ENCODE data around the gene TFAP2B.

The TFAP2B gene

DNA sequence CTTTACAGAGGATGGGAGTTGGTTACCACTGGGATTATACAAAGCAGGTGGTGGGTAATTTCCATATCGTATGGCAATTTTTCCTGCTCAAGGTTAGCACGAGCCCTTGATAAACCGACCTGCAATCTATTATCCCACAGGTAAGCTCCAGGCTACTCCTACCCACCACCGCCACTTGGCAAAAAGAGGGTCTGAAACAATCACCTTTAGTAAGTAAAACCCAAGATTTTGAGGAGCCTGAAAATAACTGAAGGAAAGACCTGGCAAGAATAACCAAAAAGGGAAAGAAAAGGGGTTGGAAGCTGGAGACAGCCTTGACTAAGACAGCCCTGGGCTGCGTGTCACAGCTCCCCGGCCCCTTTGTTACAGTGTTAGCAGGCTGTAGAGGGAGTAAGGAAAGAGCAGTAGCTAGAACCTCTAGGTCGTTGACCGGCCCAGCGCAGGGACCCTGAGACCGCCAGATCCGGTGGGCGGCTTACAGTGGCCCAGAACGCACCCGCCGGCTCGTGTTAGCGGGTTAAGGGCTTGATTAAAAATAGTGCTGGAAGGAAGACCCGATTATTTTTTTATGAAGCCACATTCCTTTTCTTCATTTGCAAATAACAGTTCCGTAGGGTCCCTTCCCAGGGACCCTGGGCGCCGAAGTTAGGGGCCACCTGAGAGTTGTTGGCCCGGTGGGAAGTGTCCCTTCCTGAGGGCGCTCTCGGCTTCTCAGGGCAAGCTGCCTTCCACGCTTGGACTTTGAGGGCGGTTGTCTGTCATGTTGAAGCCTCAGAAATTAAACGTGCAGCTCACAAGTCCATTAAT, 30.5 kb downstream of the TFAP2B start:
- Mint-ChIP-seq H3K9me3 (no peaks in the 10 kb centered on the region), H3K27ac (no peak overlapping the region), H3K27me3 (ENCODE audit: low read depth) (peaks cover 77% of the 10 kb centered on the region), H3K4me3 (no peak overlapping the region), H3K36me3 (ENCODE audit: low read depth) (no peaks in the 10 kb centered on the region), H3K4me1 (ENCODE audit: low read depth) (no peaks in the 10 kb centered on the region)
- no peak for DNase-seq (ENCODE audit: low spot score)

DNA sequence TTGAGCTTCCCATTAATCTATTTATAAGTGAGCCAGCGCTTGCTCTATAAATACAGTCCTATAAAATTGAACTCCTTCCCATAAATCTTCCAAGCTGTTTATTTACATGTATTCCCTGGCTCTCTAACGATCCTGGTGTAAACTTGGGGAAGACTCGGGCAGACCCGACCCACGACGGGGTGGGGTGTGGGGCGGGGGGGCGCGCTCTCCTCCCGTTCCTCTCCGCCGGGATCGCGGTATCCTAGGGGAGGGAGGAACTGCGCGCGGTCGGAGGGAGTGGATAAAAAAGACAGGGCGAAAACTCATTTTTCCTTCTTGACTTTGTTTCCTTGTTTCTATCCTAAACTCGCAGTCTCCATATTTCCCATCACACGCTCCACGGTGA, 31.1 kb downstream of the TFAP2B start:
- no peaks in the 10 kb centered on the region for H3K9me3 Mint-ChIP-seq
- no peak for DNase-seq (ENCODE audit: low spot score)
- no peaks in the 10 kb centered on the region for H3K36me3 Mint-ChIP-seq (ENCODE audit: low read depth)
- H3K4me3 Mint-ChIP-seq: no peak overlapping the region
- no peaks in the 10 kb centered on the region for H3K4me1 Mint-ChIP-seq (ENCODE audit: low read depth)
- peaks cover 72% of the 10 kb centered on the region for H3K27me3 Mint-ChIP-seq (ENCODE audit: low read depth)
- no peak overlapping the region for H3K27ac Mint-ChIP-seq

DNA sequence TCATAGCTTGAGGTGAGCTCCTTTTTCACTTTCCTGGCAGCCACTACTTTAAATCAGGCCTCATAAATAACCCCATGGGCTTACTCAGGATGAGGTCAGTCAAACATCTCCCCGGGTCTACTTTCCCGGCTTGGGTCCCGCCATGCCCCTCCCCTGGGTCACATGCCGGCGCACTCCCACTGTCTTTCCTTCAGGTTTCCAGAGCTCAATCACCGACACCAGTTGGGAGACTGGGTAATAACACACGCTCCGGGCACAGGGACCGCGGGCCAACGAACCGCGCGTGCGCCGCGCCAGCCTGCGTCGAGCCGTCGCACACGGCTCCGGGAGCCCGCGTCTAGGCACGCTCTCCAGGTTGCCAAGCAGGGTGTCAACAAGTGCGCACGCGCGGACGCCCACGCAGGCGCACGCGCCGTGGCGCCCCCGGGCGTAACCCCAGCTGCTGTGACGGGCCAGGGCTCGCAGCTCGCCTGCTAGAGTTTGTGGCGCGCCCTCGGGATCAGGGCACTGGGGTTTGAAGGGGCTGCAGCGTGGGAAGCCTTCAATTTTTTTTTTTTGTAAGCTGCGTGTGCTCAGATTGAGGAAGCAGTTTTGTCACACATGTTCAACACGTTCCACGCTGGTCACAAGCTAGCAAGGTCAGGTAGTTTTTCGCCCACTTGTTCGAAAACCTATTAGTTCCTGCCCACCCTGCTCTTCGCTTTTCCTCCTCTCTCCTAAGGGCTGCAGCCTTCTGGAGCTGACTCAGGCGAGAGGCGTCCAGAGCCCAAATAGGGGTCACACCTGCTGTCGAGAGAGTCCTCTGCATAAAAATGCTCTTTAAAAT, 31.8 kb downstream of the TFAP2B start:
- DNase-seq (ENCODE audit: low spot score): no peak
- Mint-ChIP-seq H3K4me1 (ENCODE audit: low read depth) (no peaks in the 10 kb centered on the region), H3K9me3 (no peaks in the 10 kb centered on the region), H3K36me3 (ENCODE audit: low read depth) (no peaks in the 10 kb centered on the region), H3K4me3 (no peak overlapping the region), H3K27me3 (ENCODE audit: low read depth) (peaks cover 66% of the 10 kb centered on the region), H3K27ac (no peak overlapping the region)

DNA sequence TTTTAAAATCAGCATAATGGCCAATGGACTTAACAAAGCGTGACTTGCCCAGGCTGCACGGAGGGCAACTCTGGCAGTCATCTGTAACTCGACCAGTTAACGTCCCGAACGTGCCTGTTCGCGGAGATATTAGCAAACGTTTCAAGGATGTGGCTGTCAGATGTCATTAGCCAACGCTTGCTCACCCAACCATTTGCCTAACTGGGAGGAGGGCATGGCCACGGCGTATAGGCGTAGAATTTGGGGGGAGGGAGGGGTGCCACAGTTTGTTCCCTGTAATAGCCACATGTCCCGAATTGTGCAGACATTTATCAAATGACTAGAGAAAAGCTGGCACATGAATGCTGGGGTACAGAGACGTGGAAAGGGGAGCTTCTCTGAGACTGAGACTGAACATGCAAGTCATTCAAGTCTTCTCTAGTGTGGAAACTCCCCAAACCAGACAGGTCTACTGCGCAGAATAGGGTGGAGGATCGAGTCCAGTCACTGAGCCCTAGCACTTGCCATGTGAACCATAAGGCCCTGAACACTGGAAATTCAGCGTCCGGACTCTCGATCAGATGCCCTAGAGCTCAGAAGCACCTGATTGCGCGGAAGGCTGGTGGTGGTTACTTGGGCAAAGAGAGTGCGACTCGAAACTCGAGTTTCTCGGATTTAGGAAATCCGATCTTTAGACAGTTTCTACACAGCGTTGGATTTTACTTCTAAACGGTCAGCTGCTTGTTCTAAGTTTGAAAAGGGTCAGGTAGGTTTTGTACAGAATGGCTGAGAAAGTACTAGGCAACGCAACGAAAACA, 32.6 kb downstream of the TFAP2B start:
- no peaks in the 10 kb centered on the region for H3K36me3 Mint-ChIP-seq (ENCODE audit: low read depth)
- H3K4me3 Mint-ChIP-seq: no peak overlapping the region
- H3K9me3 Mint-ChIP-seq: no peaks in the 10 kb centered on the region
- H3K27ac Mint-ChIP-seq: no peak overlapping the region
- DNase-seq (ENCODE audit: low spot score): no peak
- H3K27me3 Mint-ChIP-seq (ENCODE audit: low read depth): peaks cover 60% of the 10 kb centered on the region
- no peaks in the 10 kb centered on the region for H3K4me1 Mint-ChIP-seq (ENCODE audit: low read depth)

DNA sequence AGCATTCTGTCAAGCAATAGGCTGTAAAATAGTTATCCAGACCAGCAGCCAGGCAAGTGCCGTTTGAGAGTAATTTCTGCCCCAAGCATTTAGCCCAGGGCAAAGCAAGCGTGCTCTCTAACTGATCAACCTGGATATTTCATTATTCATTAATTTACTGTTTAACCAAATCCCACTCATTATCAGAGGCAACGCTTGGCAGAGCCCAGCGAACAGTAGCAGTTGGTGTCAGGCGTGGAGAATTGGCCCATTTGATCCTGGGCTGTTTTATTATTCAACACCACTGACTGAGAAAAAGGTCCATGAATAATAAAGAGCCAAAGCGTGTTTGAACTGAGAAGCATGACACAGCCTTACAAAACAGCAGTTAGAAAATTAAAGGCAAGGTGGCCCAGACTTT, 35.3 kb downstream of the TFAP2B start:
- no peaks in the 10 kb centered on the region for H3K4me1 Mint-ChIP-seq (ENCODE audit: low read depth)
- H3K9me3 Mint-ChIP-seq: no peaks in the 10 kb centered on the region
- no peaks in the 10 kb centered on the region for H3K36me3 Mint-ChIP-seq (ENCODE audit: low read depth)
- no peak overlapping the region for H3K27ac Mint-ChIP-seq
- H3K27me3 Mint-ChIP-seq (ENCODE audit: low read depth): peaks cover 37% of the 10 kb centered on the region
- no peak overlapping the region for H3K4me3 Mint-ChIP-seq
- DNase-seq (ENCODE audit: low spot score): no peak

DNA sequence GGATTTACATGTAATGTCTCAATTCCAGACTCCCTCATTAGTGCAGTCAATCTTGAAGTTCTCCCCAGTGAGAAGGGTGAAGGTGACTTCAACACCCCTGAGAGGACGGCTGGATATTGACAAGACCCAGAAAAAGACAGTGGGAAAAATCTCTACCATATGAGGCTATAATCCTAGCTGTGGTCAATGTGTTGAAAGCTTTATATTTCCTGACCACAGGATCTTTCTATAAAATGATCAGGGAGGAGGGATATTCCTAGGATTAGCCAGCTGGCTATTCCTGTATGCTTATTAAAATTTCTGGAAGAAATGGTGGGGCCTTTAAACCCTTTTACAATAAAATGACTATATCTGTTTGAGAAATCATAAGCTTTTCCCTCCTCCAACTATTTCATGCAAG, 43.0 kb downstream of the TFAP2B start:
- H3K27me3 Mint-ChIP-seq (ENCODE audit: low read depth): no peaks in the 10 kb centered on the region
- no peak overlapping the region for H3K4me3 Mint-ChIP-seq
- no peaks in the 10 kb centered on the region for H3K4me1 Mint-ChIP-seq (ENCODE audit: low read depth)
- H3K36me3 Mint-ChIP-seq (ENCODE audit: low read depth): no peaks in the 10 kb centered on the region
- no peak overlapping the region for H3K27ac Mint-ChIP-seq
- no peak for DNase-seq (ENCODE audit: low spot score)
- H3K9me3 Mint-ChIP-seq: no peaks in the 10 kb centered on the region

DNA sequence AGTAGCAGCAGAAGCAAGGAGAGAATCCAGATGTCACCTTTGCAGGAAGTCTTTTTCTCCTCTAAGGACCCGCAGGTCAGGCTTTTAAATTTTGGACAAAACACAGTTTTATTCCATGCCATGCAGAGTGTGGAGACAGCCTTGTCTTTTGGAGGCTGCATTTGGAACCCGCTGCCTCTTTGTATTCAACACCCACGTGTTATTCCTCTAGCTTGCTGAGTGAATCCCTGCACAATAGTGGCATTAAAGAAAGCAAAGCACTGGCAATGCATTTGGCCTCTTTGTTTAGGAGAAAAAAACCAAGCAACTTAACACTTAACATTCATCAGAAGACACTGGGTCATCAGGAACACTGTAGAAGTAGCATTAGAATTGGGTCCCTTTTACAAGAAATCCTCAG, 43.5 kb downstream of the TFAP2B start:
- Mint-ChIP-seq H3K4me3 (no peak overlapping the region), H3K27me3 (ENCODE audit: low read depth) (no peaks in the 10 kb centered on the region), H3K36me3 (ENCODE audit: low read depth) (no peaks in the 10 kb centered on the region), H3K9me3 (no peaks in the 10 kb centered on the region), H3K27ac (no peak overlapping the region), H3K4me1 (ENCODE audit: low read depth) (no peaks in the 10 kb centered on the region)
- DNase-seq (ENCODE audit: low spot score): no peak

DNA sequence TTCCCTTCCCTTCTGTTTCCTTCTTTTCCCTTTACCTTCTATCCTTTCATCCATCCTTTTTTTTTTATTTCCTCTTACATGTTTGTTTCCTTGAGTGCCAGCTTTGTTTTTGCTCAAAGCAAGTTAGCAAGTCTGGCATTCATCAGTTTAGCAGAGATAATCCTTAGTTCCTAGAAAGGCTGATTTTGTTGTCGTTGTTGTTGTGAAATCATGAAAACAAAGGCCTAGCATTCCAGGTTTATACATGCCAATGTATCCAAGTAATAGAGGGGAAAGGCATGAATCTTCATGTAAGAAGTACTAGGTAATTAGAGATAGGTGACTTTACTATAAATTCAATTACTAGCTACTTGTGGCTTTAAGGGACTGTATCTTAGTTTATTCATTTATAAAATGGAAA, 45.9 kb downstream of the TFAP2B start:
- Mint-ChIP-seq H3K27ac (no peak overlapping the region), H3K4me1 (ENCODE audit: low read depth) (no peaks in the 10 kb centered on the region), H3K4me3 (no peak overlapping the region), H3K36me3 (ENCODE audit: low read depth) (no peaks in the 10 kb centered on the region), H3K9me3 (no peaks in the 10 kb centered on the region), H3K27me3 (ENCODE audit: low read depth) (no peaks in the 10 kb centered on the region)
- DNase-seq (ENCODE audit: low spot score): no peak

DNA sequence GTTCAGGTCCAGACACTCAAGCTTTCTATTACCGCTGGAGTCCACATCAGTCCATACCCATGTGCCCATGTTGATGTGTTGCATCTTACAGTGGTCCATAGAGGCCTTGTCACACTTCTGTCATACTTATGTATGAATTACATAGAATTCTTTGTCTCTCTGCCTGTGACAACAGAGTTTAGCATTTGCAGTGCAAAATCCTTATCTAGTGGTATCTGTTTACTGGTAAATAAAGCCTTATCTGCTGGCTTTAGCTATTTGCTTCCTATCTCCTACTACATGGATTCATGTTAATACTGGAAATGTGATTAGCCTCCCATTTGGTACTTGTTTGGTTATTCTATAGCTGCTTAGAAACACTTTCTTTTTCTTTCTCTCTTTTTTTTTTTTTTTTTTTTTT, 49.8 kb downstream of the TFAP2B start:
- DNase-seq (ENCODE audit: low spot score): no peak
- H3K4me3 Mint-ChIP-seq: no peak overlapping the region
- no peaks in the 10 kb centered on the region for H3K4me1 Mint-ChIP-seq (ENCODE audit: low read depth)
- H3K27ac Mint-ChIP-seq: no peak overlapping the region
- no peaks in the 10 kb centered on the region for H3K36me3 Mint-ChIP-seq (ENCODE audit: low read depth)
- H3K9me3 Mint-ChIP-seq: no peaks in the 10 kb centered on the region
- H3K27me3 Mint-ChIP-seq (ENCODE audit: low read depth): no peaks in the 10 kb centered on the region

DNA sequence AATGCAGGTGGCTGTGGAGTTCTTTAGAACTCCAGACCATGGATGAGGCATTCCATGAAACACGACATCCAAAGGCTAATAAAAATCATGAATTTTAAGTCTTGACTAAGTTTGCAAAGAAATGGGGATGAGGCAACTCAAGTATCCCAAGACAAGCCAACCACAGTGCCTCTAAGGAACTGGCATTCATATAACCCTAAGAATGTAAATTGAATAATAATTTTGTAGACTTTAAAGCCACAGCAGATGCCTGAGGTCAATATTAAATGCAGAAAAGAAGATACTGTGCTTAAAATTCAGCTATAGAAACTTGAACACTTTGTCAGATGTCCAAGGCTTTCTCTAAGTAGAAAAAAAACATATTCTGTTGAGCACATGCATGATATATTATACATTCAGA, 54.5 kb downstream of the TFAP2B start:
- H3K4me3 Mint-ChIP-seq: no peak overlapping the region
- DNase-seq (ENCODE audit: low spot score): no peak
- H3K4me1 Mint-ChIP-seq (ENCODE audit: low read depth): no peaks in the 10 kb centered on the region
- H3K9me3 Mint-ChIP-seq: no peaks in the 10 kb centered on the region
- no peak overlapping the region for H3K27ac Mint-ChIP-seq
- H3K36me3 Mint-ChIP-seq (ENCODE audit: low read depth): no peaks in the 10 kb centered on the region
- H3K27me3 Mint-ChIP-seq (ENCODE audit: low read depth): no peaks in the 10 kb centered on the region

DNA sequence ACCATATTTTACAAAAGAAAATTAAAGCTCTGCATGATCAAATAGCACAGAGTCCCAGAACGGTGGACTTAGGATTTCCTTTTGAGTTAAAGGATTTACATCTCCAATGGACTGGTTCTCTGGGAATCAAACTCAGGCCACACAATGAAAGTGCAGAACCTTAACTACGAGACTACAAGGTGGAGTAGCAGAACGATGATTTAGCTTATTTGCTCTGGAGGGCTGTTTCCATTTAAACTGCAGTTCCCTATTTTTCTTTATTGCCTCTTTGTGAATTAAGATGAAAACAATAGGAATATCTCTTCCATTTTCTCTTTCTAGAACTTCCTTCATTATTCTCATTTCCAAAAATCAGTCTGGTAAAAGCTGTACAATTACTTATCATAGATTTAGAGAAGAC, 65.7 kb downstream of the TFAP2B start:
- H3K4me3 Mint-ChIP-seq: no peak overlapping the region
- H3K9me3 Mint-ChIP-seq: no peaks in the 10 kb centered on the region
- no peak overlapping the region for H3K27ac Mint-ChIP-seq
- H3K36me3 Mint-ChIP-seq (ENCODE audit: low read depth): no peaks in the 10 kb centered on the region
- H3K4me1 Mint-ChIP-seq (ENCODE audit: low read depth): no peaks in the 10 kb centered on the region
- DNase-seq (ENCODE audit: low spot score): no peak
- no peaks in the 10 kb centered on the region for H3K27me3 Mint-ChIP-seq (ENCODE audit: low read depth)

DNA sequence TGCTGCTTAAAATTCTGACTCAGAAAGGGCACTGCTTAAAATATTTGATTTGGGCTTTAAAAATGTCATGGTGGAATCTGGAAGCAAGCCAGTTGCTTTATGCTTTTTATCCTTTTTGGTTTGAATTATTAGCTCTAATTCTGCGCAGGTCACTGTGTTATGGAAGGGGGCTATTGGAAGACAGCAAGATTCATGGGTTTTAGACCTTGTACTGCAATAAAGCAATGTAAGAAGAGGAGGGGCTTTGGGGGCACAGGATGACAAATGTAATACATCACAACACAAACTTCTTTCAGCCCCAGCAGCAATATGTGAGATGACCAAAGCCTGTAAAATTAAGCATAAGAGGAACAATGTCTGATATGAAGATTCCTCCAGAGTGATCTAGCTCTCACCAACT, 68.4 kb downstream of the TFAP2B start:
- H3K4me1 Mint-ChIP-seq (ENCODE audit: low read depth): no peaks in the 10 kb centered on the region
- H3K9me3 Mint-ChIP-seq: no peaks in the 10 kb centered on the region
- H3K27me3 Mint-ChIP-seq (ENCODE audit: low read depth): no peaks in the 10 kb centered on the region
- no peak for DNase-seq (ENCODE audit: low spot score)
- no peak overlapping the region for H3K4me3 Mint-ChIP-seq
- no peaks in the 10 kb centered on the region for H3K36me3 Mint-ChIP-seq (ENCODE audit: low read depth)
- H3K27ac Mint-ChIP-seq: no peak overlapping the region

DNA sequence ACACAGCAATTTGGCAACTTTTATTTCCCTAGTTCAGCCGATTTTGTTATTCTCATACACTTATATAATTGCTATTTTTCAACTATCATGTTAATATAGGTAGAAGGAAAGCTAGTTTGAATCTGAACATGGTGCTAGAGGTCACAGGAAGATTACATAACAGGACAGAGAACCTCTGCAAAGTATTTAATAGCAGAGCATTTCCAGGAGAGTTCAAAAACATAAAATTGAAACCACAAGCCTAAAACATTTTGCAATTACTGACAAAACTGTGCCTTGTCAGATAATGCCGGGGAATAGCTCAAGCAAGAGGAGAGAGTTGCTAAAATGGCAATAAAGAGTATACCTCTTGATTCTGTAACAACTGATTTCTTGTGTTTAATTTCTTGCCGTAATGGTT, 70.8 kb downstream of the TFAP2B start:
- Mint-ChIP-seq H3K36me3 (ENCODE audit: low read depth) (no peaks in the 10 kb centered on the region), H3K4me3 (no peak overlapping the region), H3K4me1 (ENCODE audit: low read depth) (no peaks in the 10 kb centered on the region), H3K9me3 (no peaks in the 10 kb centered on the region), H3K27ac (no peak overlapping the region), H3K27me3 (ENCODE audit: low read depth) (no peaks in the 10 kb centered on the region)
- DNase-seq (ENCODE audit: low spot score): no peak

DNA sequence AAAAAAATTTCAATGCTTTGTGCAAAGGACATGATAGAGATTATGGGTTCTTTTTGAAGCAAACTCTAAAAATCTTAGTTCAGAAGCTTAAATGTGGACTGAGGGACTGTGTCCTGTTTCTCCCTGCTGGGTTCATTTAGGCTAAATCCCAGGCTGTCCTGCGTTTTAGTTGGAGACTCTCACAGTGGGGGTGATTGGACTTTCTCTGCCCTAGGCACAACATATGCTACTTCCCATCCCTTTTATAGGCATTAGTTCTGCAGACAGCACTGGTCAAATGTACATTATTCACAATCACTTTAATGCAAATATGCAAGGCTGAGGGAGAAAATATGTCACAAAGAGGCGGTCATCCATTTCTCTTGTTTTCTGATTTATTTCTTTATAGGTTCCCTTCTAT, 71.3 kb downstream of the TFAP2B start:
- H3K4me3 Mint-ChIP-seq: no peak overlapping the region

More for the DNA sequence above, 71.3 kb downstream of the TFAP2B start:
- Mint-ChIP-seq H3K9me3 (peaks cover under 1% of the 10 kb centered on the region), H3K36me3 (ENCODE audit: low read depth) (no peaks in the 10 kb centered on the region), H3K27me3 (ENCODE audit: low read depth) (no peaks in the 10 kb centered on the region), H3K27ac (no peak overlapping the region), H3K4me1 (ENCODE audit: low read depth) (no peaks in the 10 kb centered on the region)
- DNase-seq (ENCODE audit: low spot score): no peak

Data from T-helper 2 cell treated with Interferon-gamma antibody and Interleukin-4, amounts not matched to agents 5 μg/mL and 100 μg/mL, for 36 hours (primary cell).